CD14-positive monocyte (primary cell): ENCODE results near the gene TKT. TPM values are rescaled to one million over a fixed set of nuclear protein-coding genes. Genes with fewer than 3 reads are reported as not detected.

Source experiments
- DNase-seq, 3 donors: peaks; one replicate each; pipeline ENCODE4 v3.0.0-alpha.2; 2011 to 2022
- H2AFZ ChIP-seq: 2 replicates; pipeline ENCODE4 v1.6.0; 2012; ENCODE audit warnings: mild to moderate bottlenecking, low read depth, low read length, inconsistent platforms; ENCODE audit not compliant: insufficient read depth, poor library complexity, severe bottlenecking
- H3K27ac ChIP-seq, 2 donors: 1 replicate in 1 of 2; 2 replicates in 1 of 2; pipeline ENCODE4 v1.5.1; 2012 to 2013; ENCODE audit warnings: low read length in 2 of 2, control low read depth in 1 of 2, inconsistent platforms in 1 of 2, low read depth in 1 of 2, mild to moderate bottlenecking in 1 of 2
- H3K27me3 ChIP-seq, 2 donors: one replicate each; pipeline versions ENCODE4 v1.6.0 to v1.6.1; 2011 to 2013; ENCODE audit warnings: low read length in 2 of 2; ENCODE audit not compliant: control insufficient read depth in 2 of 2, insufficient read depth in 2 of 2
- H3K36me3 ChIP-seq, 2 donors: replicated peaks in 1 of 2; 1 replicate in 1 of 2; 2 replicates in 1 of 2; pipeline versions ENCODE4 v1.5.1 to v1.6.1; 2012 to 2013; ENCODE audit warnings: low read length in 2 of 2, control low read depth in 1 of 2, inconsistent platforms in 1 of 2, mild to moderate bottlenecking in 1 of 2; ENCODE audit not compliant: insufficient read depth in 2 of 2, control insufficient read depth in 1 of 2
- H3K4me1 ChIP-seq, 2 donors: 1 replicate in 1 of 2; 2 replicates in 1 of 2; pipeline versions ENCODE4 v1.5.1 to v1.6.1; 2012 to 2013; ENCODE audit warnings: low read length in 2 of 2, control low read depth in 1 of 2, inconsistent platforms in 1 of 2, mild to moderate bottlenecking in 1 of 2, moderate library complexity in 1 of 2; ENCODE audit not compliant: insufficient read depth in 2 of 2, control insufficient read depth in 1 of 2
- H3K4me2 ChIP-seq: replicated peaks from 2 replicates; pipeline ENCODE3; 2012; ENCODE audit warnings: low read length, moderate library complexity, mild to moderate bottlenecking; ENCODE audit not compliant: poor library complexity, severe bottlenecking; ENCODE audit errors: extremely low read depth
- H3K4me3 ChIP-seq, 3 experiments: fragments of 200-600 bp in 1 of 3; sonication (generic) in 1 of 3; replicated peaks in 1 of 3; 1 replicate in 2 of 3; 2 replicates in 1 of 3; pipeline ENCODE4 v1.5.1; 2011 to 2013; ENCODE audit warnings: low read length in 3 of 3, mild to moderate bottlenecking in 3 of 3, control low read depth in 2 of 3, low read depth in 2 of 3, inconsistent platforms in 1 of 3, moderate library complexity in 1 of 3
- H3K79me2 ChIP-seq: 2 replicates; pipeline ENCODE4 v1.6.0; 2012; ENCODE audit warnings: mild to moderate bottlenecking, control low read depth, inconsistent platforms, low read length, moderate library complexity; ENCODE audit not compliant: insufficient read depth
- H3K9ac ChIP-seq: 2 replicates; pipeline ENCODE4 v1.6.0; 2017; ENCODE audit warnings: low read length, mild to moderate bottlenecking; ENCODE audit not compliant: insufficient read depth, poor library complexity, severe bottlenecking
- H3K9me3 ChIP-seq, 2 donors: replicated peaks in 1 of 2; 1 replicate in 1 of 2; 2 replicates in 1 of 2; pipeline versions ENCODE4 v1.5.1 to v1.6.1; 2012 to 2013; ENCODE audit warnings: low read length in 2 of 2, control low read depth in 1 of 2; ENCODE audit not compliant: control insufficient read depth in 1 of 2, insufficient read depth in 1 of 2
- H4K20me1 ChIP-seq: 2 replicates; pipeline ENCODE4 v1.6.0; 2012; ENCODE audit warnings: mild to moderate bottlenecking, low read length, control low read depth, moderate library complexity; ENCODE audit not compliant: insufficient read depth
- H3K27ac Mint-ChIP-seq, 7 donors: one replicate each; pipeline ENCODE4 v1.8.0; 2020; ENCODE audit warnings: mild to moderate bottlenecking in 7 of 7, mixed read lengths in 7 of 7, moderate library complexity in 6 of 7, inconsistent platforms in 2 of 7
- H3K27me3 Mint-ChIP-seq, 3 donors: one replicate each; pipeline ENCODE4 v1.8.0; 2021 to 2022; ENCODE audit warnings: low read depth in 3 of 3, mild to moderate bottlenecking in 3 of 3, mixed read lengths in 3 of 3, moderate library complexity in 3 of 3, inconsistent platforms in 1 of 3
- H3K36me3 Mint-ChIP-seq, 2 donors: one replicate each; pipeline ENCODE4 v1.8.0; 2020; ENCODE audit warnings: mixed read lengths in 2 of 2, inconsistent platforms in 1 of 2, mild to moderate bottlenecking in 1 of 2
- H3K4me1 Mint-ChIP-seq: one replicate; pipeline ENCODE4 v1.8.0; 2020; ENCODE audit warnings: mild to moderate bottlenecking, mixed read lengths
- H3K4me3 Mint-ChIP-seq, 2 donors: one replicate each; pipeline ENCODE4 v1.8.0; 2020; ENCODE audit warnings: mild to moderate bottlenecking in 2 of 2, mixed read lengths in 2 of 2, moderate library complexity in 1 of 2
- H3K9me3 Mint-ChIP-seq, 7 donors: one replicate each; pipeline ENCODE4 v1.8.0; 2020 to 2022; ENCODE audit warnings: mixed read lengths in 7 of 7, mild to moderate bottlenecking in 6 of 7, moderate library complexity in 6 of 7, inconsistent platforms in 2 of 7
- WGBS: methylation state at CpG from one replicate; pipeline ENCODE4 v1.1.5; 2013; ENCODE audit warnings: missing lambda C conversion rate; ENCODE audit not compliant: insufficient coverage; 5-methylcytosine and 5-hydroxymethylcytosine counted together
- intact Hi-C, 2 donors: fragments of 100-400 bp; cut with micrococcal nuclease; formaldehyde crosslinking; loops; one replicate each; pipeline versions ENCODE4 v1.15.0 to v1.15.1; 2023
- polyA plus RNA-seq, 3 donors: library from polyadenylated mRNA; depleted of rRNA in 1 of 3; unstranded in 2 of 3; stranded (reverse) in 1 of 3; fragments of 300-500 nt in 2 of 3; fragments of >200 nt in 1 of 3; fragmentation: Illumina TruSeq in 2 of 3; gene quantifications; 1 replicate in 2 of 3; 2 replicates in 1 of 3; pipeline ENCODE4 v1.2.3, GENCODE V29; 2012 to 2021
- TF ChIP-seq, protein P1 (sequence below): fragments of 200-600 bp; IDR thresholded peaks from one replicate; pipeline ENCODE4 v1.8.0; 2022; ENCODE audit warnings: antibody characterized with exemption, mild to moderate bottlenecking

The TKT gene
- polyA plus RNA-seq, 3 donors: 496 to 582 (median 562) TPM

DNA sequence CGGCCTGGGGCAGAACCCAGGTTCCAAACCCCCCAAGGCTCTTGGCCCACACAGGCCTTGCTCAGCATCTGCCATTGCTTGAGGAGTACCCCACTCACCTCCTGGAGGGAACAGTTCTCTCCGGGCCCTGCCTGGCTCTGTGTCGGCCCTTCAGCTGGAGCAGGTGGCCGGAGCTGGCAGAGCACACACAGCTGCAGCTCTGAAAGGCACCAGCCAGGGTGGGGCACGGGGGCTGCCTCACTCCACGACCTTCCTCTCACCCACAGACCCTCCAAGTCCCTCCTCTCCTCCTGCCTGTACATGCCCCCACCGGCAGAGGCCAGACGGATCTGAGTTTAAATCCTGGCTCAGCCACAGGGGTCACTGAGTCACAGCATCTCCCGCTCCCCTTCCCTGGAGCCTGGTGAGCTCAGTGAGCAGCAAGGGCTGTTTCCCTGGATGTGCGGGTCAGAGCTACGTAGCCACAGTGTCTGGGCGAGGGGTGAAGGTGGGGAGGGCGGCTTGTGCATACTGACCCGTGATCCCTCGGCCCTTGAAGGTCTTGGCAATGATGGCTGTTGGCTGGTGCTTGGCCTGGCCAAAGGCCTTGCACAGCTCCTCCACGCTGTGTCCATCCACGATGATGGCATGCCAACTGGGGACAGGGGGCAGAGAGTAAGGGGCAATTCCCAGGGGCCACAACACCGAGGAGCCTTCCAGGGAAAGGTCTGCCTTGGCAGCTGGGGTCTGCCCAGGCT, 23.0 kb downstream of the TKT start:
- H3K4me1 ChIP-seq: peaks cover 30 to 38% of the 10 kb centered on the region in 2 donors
- no peak overlapping the region for H3K4me2 ChIP-seq
- H3K9me3 ChIP-seq: no peaks in the 10 kb centered on the region
- Mint-ChIP-seq H3K27me3 (no peaks in the 10 kb centered on the region), H3K27ac (peak overlapping the region in 6 of 7 donors; percentile 2 to 79 (median 76)), H3K36me3 (peaks cover 74 to 99% of the 10 kb centered on the region in 2 donors), H3K4me1 (peaks cover 37% of the 10 kb centered on the region), H3K9me3 (peaks cover 0 to 2% (median 0%) of the 10 kb centered on the region in 7 donors), H3K4me3 (no peak overlapping the region)
- peaks cover 99% of the 10 kb centered on the region for H4K20me1 ChIP-seq
- TF ChIP-seq, protein P1, sequence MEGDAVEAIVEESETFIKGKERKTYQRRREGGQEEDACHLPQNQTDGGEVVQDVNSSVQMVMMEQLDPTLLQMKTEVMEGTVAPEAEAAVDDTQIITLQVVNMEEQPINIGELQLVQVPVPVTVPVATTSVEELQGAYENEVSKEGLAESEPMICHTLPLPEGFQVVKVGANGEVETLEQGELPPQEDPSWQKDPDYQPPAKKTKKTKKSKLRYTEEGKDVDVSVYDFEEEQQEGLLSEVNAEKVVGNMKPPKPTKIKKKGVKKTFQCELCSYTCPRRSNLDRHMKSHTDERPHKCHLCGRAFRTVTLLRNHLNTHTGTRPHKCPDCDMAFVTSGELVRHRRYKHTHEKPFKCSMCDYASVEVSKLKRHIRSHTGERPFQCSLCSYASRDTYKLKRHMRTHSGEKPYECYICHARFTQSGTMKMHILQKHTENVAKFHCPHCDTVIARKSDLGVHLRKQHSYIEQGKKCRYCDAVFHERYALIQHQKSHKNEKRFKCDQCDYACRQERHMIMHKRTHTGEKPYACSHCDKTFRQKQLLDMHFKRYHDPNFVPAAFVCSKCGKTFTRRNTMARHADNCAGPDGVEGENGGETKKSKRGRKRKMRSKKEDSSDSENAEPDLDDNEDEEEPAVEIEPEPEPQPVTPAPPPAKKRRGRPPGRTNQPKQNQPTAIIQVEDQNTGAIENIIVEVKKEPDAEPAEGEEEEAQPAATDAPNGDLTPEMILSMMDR: no peak
- H3K79me2 ChIP-seq: peaks cover 86% of the 10 kb centered on the region
- no peak overlapping the region for H2AFZ ChIP-seq
- H3K27me3 ChIP-seq: no peaks in the 10 kb centered on the region
- no peak overlapping the region for H3K4me3 ChIP-seq
- H3K9ac ChIP-seq: no peak overlapping the region
- 87% methylated on average over 16 of the region's 18 CpGs for WGBS
- H3K36me3 ChIP-seq: peaks cover 92 to 99% of the 10 kb centered on the region in 2 donors
- peak overlapping the region; percentile 39 to 67 for H3K27ac ChIP-seq
- DNase-seq: no peak
- intact Hi-C loops: no loop called here

DNA sequence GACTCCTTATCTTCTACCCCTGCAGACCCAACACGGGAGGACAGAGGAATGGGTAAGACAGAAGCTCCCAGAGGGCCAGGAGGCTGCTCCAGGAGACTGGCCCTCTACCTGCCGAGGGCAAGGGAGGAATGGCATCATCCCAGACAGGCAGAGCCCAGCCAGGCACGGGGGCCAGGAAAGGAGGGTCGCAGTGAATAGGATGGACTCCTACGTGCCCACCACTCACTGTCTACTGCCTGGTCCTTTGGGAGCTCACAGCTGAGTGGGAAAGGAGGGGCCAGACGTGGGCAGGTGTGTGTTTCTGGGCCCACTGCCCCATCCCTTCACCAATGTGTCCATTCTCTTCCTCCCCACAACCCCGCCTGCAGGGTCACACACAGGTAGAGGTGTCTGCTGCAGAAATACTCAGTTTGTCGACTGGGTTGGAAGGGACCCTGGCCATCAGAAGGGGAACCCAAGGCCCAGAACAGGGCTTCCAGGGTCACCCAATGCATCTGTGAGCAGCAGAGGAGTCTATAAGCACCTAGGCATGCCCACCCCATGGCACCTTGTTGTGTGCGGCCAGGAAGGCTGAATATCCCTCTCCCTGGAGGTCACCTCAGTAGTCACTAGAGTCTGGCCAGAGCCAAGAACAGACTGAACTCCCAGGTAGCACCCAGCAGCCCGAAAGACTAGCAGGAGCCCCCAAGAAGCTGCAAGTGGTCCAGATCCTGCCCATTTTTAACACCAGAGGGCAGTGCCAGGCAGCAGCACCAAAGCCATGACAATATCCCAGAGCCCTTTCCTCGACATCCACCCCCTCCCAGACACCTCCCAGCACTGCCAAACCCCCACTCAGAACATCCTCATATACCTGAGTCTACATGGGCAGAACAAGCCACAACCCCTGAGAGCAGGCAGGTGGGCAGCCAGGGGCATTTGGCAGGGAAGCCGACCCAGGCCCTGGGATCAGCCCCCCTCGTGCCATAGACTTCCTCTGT, 24.0 kb downstream of the TKT start:
- H3K4me1 ChIP-seq: peaks cover 25 to 35% of the 10 kb centered on the region in 2 donors
- peaks cover 0 to 2% (median 0%) of the 10 kb centered on the region in 7 donors for H3K9me3 Mint-ChIP-seq
- H3K4me2 ChIP-seq: no peak overlapping the region
- H3K27ac ChIP-seq: peak overlapping the region; percentile 7 to 67
- TF ChIP-seq, protein P1: no peak
- H3K79me2 ChIP-seq: peaks cover 82% of the 10 kb centered on the region
- H3K9me3 ChIP-seq: no peaks in the 10 kb centered on the region
- H4K20me1 ChIP-seq: peaks cover 99% of the 10 kb centered on the region
- H3K36me3 ChIP-seq: peaks cover 99 to 100% of the 10 kb centered on the region in 2 donors
- H3K9ac ChIP-seq: no peak overlapping the region
- H3K36me3 Mint-ChIP-seq: peaks cover 84 to 99% of the 10 kb centered on the region in 2 donors
- no peak overlapping the region for H3K4me3 ChIP-seq
- no peaks in the 10 kb centered on the region for H3K27me3 ChIP-seq
- WGBS: 98% methylated on average over 8 of the region's 13 CpGs
- H3K4me1 Mint-ChIP-seq: peaks cover 33% of the 10 kb centered on the region
- no peak for DNase-seq
- intact Hi-C loops: no loop called here
- H2AFZ ChIP-seq: no peak overlapping the region
- H3K27ac Mint-ChIP-seq: peak overlapping the region in 5 of 7 donors; percentile 40 to 76 (median 53)
- no peak overlapping the region for H3K4me3 Mint-ChIP-seq
- H3K27me3 Mint-ChIP-seq: no peaks in the 10 kb centered on the region
